Measurements from ENCODE around the gene CCDC70.

The CCDC70 gene

DNA sequence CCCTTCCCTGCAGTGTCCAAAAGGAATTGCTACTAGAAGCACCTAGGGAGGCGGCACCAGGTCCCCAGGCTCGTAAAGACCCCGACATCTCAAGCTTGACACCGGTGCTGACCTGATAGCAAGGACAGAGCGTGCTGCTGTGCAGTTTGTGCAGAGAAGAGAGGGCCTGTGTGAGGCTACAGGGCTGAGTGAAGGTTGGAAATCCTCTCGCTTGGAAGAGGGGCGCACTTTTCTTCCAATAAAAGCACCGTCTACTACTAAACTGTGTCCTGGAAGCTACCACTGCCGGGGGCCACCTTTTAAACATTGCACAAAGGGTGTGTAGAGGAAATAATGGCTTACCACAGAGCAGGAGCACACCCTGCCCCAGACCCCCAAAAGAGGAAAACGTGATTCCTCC is 27.8 kb upstream of the CCDC70 start:
- Histone ChIP-seq H3K36me3 (ENCODE audit: control insufficient read depth, insufficient read depth, low read length) (no peaks in the 10 kb centered on the region), H3K27me3 (ENCODE audit: control insufficient read depth, insufficient read depth, low read length) (no peaks in the 10 kb centered on the region), H3K9ac (ENCODE audit: low read length) (no peak overlapping the region), H3K4me3 (ENCODE audit: low read length) (no peak overlapping the region), H3K27ac (ENCODE audit: low read depth, low read length) (no peak overlapping the region), H3K4me1 (ENCODE audit: control insufficient read depth, insufficient read depth, low read length) (no peaks in the 10 kb centered on the region)

DNA sequence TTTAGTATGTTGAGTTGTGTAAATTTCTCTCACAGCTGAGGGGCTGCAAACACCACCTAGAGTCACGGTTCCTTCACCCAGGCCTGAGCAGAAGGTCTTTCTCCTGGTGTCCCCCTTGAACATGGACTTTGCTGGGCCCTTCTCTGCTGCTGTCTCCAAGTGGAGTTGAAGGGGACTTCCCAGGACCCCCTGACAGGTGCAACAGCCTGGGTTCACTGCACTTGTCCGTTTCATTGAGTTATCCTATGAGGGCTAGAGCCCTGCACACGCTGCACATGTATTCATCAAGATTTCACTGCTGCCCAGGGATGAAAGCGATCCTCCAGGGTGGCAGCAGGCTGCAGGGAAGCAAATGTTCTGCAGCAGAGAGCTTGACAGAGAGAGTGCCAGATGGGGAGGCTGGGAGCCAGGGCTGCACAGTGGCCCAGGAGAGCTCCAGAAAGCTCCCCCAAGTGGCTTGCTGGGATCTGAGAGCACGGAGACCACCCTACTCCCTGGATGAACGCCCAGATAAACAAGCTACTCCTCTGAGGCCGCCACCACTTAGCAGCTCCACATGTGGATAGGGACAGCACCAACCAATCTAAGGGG is 27.1 kb upstream of the CCDC70 start:
- Histone ChIP-seq H3K4me3 (ENCODE audit: low read length) (no peak overlapping the region), H3K27me3 (ENCODE audit: control insufficient read depth, insufficient read depth, low read length) (no peaks in the 10 kb centered on the region), H3K27ac (ENCODE audit: low read depth, low read length) (no peak overlapping the region), H3K36me3 (ENCODE audit: control insufficient read depth, insufficient read depth, low read length) (no peaks in the 10 kb centered on the region), H3K4me1 (ENCODE audit: control insufficient read depth, insufficient read depth, low read length) (no peaks in the 10 kb centered on the region), H3K9ac (ENCODE audit: low read length) (no peak overlapping the region)

DNA sequence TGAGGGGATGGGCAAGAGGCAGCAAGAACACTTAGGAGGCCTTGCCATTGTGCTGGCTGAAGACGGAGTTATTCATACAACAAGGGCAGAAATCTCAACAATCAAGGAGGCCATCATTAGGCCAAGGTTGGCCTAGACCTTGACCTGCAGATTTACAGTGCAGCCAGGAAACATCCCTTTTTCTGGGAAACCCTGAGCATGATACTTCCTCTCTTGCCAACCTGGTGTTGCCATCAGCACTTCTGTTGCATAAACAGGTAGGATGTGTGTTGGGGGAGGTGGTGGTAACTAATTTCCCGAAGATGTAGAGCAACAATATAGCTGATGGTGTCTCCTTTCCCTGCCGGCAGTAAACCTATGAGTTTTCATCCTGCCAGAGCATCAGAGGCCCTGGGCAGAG is 24.8 kb upstream of the CCDC70 start:
- Histone ChIP-seq H3K36me3 (ENCODE audit: control insufficient read depth, insufficient read depth, low read length) (no peaks in the 10 kb centered on the region), H3K4me1 (ENCODE audit: control insufficient read depth, insufficient read depth, low read length) (no peaks in the 10 kb centered on the region), H3K9ac (ENCODE audit: low read length) (no peak overlapping the region), H3K4me3 (ENCODE audit: low read length) (no peak overlapping the region), H3K27me3 (ENCODE audit: control insufficient read depth, insufficient read depth, low read length) (no peaks in the 10 kb centered on the region), H3K27ac (ENCODE audit: low read depth, low read length) (no peak overlapping the region)

DNA sequence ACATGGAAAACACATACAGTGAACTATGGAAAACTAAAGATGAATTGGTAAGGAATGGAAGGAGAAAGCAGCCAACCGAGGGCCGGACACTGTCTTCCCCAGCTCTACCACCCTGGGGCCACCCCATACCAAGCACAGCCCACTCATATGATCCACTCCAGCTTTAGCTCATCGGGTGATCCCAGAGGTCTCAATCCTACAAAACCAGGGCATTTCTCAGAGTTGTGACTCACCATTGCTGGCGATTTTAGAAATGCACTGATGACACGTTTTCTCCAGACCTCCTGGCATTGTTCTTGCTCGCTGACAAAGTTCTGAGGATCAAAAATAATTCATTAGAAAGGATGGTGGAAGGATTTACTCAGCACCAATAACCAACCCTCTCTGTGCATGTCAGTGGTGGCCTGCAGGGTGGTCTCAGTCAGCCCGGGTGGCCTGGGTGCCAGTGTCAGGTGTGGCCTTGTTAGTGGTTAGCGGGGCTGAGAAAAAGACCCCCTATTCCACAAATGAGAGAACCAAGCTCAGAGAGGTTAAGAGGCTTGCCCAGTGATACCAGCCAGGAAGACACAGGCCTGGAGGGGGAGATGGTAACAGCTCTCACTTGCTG is 23.4 kb upstream of the CCDC70 start:
- Histone ChIP-seq H3K4me1 (ENCODE audit: control insufficient read depth, insufficient read depth, low read length) (no peaks in the 10 kb centered on the region), H3K4me3 (ENCODE audit: low read length) (no peak overlapping the region)

DNA sequence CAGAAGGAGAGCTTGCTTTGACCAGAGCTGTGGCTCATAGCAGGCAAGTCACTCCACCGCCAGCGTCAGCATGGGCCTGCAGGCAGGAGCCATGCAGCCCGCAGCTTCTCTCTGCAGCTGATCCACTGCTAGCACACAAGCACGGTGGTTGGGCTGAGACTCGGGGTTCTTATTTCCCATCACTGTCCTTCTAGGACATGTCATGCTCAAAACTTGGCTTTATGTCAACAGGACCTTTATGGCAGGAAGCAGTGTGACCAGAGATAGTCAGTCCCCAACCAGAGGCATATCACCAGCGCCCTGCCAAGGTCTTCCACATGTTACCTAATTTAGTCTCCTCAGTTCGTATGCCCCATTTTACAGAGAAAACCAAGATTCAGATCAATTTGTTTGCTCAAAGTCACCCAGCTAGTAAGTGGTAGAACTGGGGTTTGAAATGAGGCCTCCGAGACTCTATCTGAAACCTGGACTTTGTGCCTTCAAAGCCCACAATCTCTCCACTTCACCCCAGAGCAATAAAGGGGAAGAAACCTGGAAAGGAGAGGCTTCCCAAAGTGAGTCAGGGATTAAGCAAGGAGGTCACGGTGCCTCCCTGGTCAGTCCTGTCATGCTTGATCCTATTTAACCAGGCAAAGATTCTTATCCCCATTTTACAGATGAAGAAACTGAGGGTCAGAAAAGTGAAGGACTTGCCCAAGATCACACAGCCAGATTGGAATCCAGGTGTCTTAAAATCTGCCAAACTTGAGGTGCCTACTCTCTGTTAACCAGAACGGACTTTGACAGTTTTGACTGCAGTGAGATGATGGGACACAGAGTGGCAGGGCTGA is 21.8 kb upstream of the CCDC70 start:
- H3K4me3 ChIP-seq (ENCODE audit: low read length): no peak overlapping the region
- no peaks in the 10 kb centered on the region for H3K4me1 ChIP-seq (ENCODE audit: control insufficient read depth, insufficient read depth, low read length)
- H3K36me3 ChIP-seq (ENCODE audit: control insufficient read depth, insufficient read depth, low read length): no peaks in the 10 kb centered on the region
- no peak overlapping the region for H3K9ac ChIP-seq (ENCODE audit: low read length)
- no peak overlapping the region for H3K27ac ChIP-seq (ENCODE audit: low read depth, low read length)
- no peaks in the 10 kb centered on the region for H3K27me3 ChIP-seq (ENCODE audit: control insufficient read depth, insufficient read depth, low read length)

More for the DNA sequence above, 23.4 kb upstream of the CCDC70 start:
- Histone ChIP-seq H3K27me3 (ENCODE audit: control insufficient read depth, insufficient read depth, low read length) (no peaks in the 10 kb centered on the region), H3K9ac (ENCODE audit: low read length) (no peak overlapping the region), H3K36me3 (ENCODE audit: control insufficient read depth, insufficient read depth, low read length) (no peaks in the 10 kb centered on the region), H3K27ac (ENCODE audit: low read depth, low read length) (no peak overlapping the region)

DNA sequence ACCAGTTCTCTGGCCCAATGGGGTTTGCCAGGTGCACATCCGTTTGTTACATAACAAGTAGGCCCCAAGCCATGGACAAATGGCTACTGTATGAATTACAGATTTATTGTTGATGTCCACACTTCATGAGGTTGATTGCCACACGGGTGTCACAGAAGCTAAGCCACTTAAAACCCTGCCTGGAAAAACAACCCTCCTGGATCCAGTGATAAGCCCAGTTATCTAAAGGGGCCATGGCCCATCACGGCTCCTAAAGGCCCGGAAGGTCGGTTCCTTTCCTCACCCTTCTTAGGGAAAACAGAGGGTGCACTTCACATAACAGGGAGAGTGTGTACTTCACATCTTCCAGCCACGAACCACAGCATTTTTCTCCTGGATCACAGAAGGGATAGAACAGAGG is 20.9 kb upstream of the CCDC70 start:
- H3K9ac ChIP-seq (ENCODE audit: low read length): no peak overlapping the region
- H3K36me3 ChIP-seq (ENCODE audit: control insufficient read depth, insufficient read depth, low read length): no peaks in the 10 kb centered on the region
- H3K27me3 ChIP-seq (ENCODE audit: control insufficient read depth, insufficient read depth, low read length): no peaks in the 10 kb centered on the region
- no peak overlapping the region for H3K4me3 ChIP-seq (ENCODE audit: low read length)
- H3K4me1 ChIP-seq (ENCODE audit: control insufficient read depth, insufficient read depth, low read length): no peaks in the 10 kb centered on the region
- H3K27ac ChIP-seq (ENCODE audit: low read depth, low read length): no peak overlapping the region

DNA sequence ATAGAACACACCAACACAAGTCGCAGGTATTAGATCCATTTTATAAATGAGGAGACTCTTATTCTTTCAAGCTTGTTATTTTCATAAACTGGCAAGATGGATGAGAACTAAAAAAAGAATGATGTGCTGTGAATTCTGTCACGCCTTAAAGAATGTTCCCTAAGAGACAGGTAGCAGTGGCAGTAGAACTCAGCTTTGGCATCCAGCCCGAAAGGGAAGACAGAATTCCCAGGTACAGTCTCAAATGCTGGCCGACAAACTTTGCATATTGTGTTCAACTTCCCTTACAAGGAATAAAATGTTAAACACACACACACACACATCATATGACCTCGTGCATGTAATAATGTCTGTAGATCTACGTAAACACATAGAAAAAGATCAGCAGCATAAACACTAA is 20.0 kb upstream of the CCDC70 start:
- Histone ChIP-seq H3K4me1 (ENCODE audit: control insufficient read depth, insufficient read depth, low read length) (no peaks in the 10 kb centered on the region), H3K9ac (ENCODE audit: low read length) (no peak overlapping the region), H3K27me3 (ENCODE audit: control insufficient read depth, insufficient read depth, low read length) (no peaks in the 10 kb centered on the region), H3K4me3 (ENCODE audit: low read length) (no peak overlapping the region), H3K36me3 (ENCODE audit: control insufficient read depth, insufficient read depth, low read length) (no peaks in the 10 kb centered on the region), H3K27ac (ENCODE audit: low read depth, low read length) (no peak overlapping the region)

DNA sequence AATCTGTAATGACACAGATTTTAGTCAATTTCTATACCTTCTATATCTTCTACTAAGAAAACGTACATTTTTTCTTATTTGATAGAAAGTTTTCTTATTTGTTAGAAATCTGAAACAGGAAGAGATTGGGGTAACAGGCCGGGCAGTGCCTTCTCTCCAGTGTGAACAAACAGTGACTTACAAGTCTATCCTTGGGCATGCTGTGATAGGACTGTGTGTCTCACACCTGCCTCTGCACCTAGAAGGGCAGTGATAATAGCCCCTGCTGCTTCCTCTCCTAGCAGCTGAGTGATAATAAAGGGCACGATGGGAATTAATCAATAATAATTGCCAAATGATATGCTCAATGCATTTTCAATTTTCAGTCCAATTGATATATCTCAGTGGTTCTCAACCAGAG is 18.2 kb upstream of the CCDC70 start:
- Histone ChIP-seq H3K4me1 (ENCODE audit: control insufficient read depth, insufficient read depth, low read length) (no peaks in the 10 kb centered on the region), H3K4me3 (ENCODE audit: low read length) (no peak overlapping the region)

DNA sequence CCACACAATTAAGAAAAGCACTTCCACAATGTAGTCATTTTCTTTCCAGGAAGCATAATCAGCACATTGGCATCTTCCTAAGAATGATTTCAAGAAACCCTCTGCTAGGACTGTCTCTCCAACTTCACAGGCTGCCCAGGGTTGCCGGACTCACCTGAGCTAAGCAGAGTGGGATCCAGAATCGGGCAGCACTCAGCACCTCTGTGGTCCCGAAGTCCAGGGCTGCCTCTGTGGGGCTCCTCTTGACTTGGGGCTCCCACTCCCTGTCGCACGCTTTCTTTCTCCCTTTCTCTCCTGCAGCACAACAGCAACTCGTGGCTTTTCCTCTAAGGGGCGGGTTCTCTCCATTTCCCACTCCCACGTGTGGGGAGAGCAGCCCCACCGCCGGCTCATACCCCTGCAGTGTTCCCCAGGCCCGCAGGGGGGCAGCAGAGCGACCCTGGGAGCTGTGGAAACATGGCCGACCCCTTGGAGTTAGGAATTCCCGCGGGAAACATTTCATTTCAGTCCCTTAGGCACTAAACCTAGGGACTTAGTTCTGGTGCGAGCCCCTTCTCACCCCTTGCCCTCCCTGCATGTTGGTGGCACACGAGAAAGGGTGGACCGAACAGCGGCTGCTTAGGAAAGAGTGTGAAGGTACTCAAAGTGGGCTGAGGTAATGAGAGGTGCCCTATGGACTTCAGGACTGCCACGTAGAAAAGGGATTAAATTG is 16.8 kb upstream of the CCDC70 start, which contains the start of gene TMEM272:
Gene TMEM272 (minus strand): TSS at position 316 of the 712 bp plus-strand sequence. CDS start 6,647 bp downstream, outside the sequence.
- no peaks in the 10 kb centered on the region for H3K4me1 ChIP-seq (ENCODE audit: control insufficient read depth, insufficient read depth, low read length)
- H3K27ac ChIP-seq (ENCODE audit: low read depth, low read length): no peak within 1 kb of the TSS
- no peak within 1 kb of the TSS for H3K9ac ChIP-seq (ENCODE audit: low read length)
- no peak within 1 kb of the TSS for H3K4me3 ChIP-seq (ENCODE audit: low read length)
- no peaks in the 10 kb centered on the region for H3K27me3 ChIP-seq (ENCODE audit: control insufficient read depth, insufficient read depth, low read length)
- no peaks in the 10 kb centered on the region for H3K36me3 ChIP-seq (ENCODE audit: control insufficient read depth, insufficient read depth, low read length)

More for the DNA sequence above, 18.2 kb upstream of the CCDC70 start:
- H3K27me3 ChIP-seq (ENCODE audit: control insufficient read depth, insufficient read depth, low read length): no peaks in the 10 kb centered on the region
- no peak overlapping the region for H3K9ac ChIP-seq (ENCODE audit: low read length)
- no peak overlapping the region for H3K27ac ChIP-seq (ENCODE audit: low read depth, low read length)
- no peaks in the 10 kb centered on the region for H3K36me3 ChIP-seq (ENCODE audit: control insufficient read depth, insufficient read depth, low read length)

DNA sequence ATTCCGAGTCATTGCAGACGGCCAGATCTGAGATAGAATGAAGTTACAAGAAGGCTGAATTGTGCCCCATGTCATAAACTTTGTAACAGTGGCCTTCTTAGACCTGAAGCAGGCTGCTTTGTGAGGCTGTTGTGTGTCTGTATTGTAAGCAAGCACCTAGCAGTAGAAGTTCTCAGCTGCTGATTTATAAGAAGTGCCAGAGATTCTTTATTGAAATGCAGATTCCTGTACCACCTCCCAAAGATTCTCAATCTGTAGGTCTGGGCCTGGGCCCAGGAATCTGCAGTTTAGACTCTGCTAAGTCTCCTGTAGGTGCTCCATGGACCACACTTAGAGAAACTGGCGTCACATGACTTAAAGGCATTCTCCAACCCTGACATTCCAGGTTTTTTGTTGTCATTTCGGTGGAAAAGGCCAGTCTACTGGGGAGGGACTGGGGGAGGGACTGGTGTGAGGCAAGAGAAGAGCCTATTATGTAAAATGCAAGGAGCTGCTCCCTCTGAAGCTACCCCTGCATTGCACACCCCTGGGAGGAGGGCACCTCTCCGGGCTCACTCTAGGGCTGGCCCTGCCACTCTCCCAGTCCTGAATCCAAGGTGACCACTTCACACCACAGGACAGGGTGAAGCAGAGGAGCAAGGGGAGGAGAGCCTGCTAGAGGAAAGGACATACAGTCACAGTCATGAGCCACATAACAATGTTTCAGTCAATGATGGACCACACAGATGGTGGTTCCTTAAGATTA is 16.0 kb upstream of the CCDC70 start:
- no peak overlapping the region for H3K27ac ChIP-seq (ENCODE audit: low read depth, low read length)
- H3K36me3 ChIP-seq (ENCODE audit: control insufficient read depth, insufficient read depth, low read length): no peaks in the 10 kb centered on the region
- no peaks in the 10 kb centered on the region for H3K27me3 ChIP-seq (ENCODE audit: control insufficient read depth, insufficient read depth, low read length)
- no peak overlapping the region for H3K4me3 ChIP-seq (ENCODE audit: low read length)
- no peak overlapping the region for H3K9ac ChIP-seq (ENCODE audit: low read length)
- H3K4me1 ChIP-seq (ENCODE audit: control insufficient read depth, insufficient read depth, low read length): no peaks in the 10 kb centered on the region

DNA sequence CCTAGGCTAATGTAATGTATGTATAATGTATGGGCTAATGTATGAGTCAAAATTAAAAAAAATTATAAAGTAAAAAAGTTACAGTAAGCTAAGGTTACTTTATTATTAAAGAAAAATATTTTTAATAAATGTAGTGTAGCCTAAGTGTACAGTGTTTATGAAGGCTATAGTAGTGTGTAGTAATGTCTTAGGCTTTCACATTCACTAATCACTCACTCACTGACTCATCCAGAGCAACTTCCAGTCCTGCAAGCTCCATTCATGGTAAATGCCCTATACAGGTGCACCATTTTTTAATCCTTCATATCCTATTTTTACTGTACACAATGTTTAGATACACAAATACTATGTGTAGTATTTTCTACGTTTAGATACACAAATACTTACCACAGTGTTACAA is 15.0 kb upstream of the CCDC70 start:
- Histone ChIP-seq H3K27ac (ENCODE audit: low read depth, low read length) (no peak overlapping the region), H3K36me3 (ENCODE audit: control insufficient read depth, insufficient read depth, low read length) (no peaks in the 10 kb centered on the region), H3K27me3 (ENCODE audit: control insufficient read depth, insufficient read depth, low read length) (no peaks in the 10 kb centered on the region), H3K4me1 (ENCODE audit: control insufficient read depth, insufficient read depth, low read length) (no peaks in the 10 kb centered on the region), H3K9ac (ENCODE audit: low read length) (no peak overlapping the region), H3K4me3 (ENCODE audit: low read length) (no peak overlapping the region)

DNA sequence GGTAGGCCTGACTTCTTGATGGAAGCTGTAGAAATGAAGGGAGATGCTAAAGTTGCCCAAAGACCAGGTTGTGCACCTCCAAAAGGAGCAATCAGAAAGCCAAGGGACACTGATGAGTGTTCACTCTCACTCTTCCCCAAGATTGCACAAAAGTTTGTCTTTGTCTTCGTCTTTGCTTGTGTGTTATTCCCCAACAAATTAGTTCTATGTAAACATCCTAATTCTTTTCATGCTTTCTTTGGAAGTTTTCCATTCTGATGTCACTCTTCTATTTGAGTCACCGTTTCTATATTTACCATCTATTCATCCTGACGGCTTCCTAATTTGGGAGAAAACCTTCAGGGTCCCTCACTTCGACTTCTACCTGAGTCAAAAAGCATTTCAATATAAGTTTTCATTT is 13.1 kb upstream of the CCDC70 start:
- H3K4me1 ChIP-seq (ENCODE audit: control insufficient read depth, insufficient read depth, low read length): no peaks in the 10 kb centered on the region
- no peak overlapping the region for H3K27ac ChIP-seq (ENCODE audit: low read depth, low read length)
- H3K9ac ChIP-seq (ENCODE audit: low read length): no peak overlapping the region
- no peaks in the 10 kb centered on the region for H3K36me3 ChIP-seq (ENCODE audit: control insufficient read depth, insufficient read depth, low read length)
- no peaks in the 10 kb centered on the region for H3K27me3 ChIP-seq (ENCODE audit: control insufficient read depth, insufficient read depth, low read length)
- H3K4me3 ChIP-seq (ENCODE audit: low read length): no peak overlapping the region
